GM12864 (cell line): ENCODE results near the gene CRADD.

Experiments used
- DNase-seq: peaks from one replicate; pipeline ENCODE4 v3.0.0-alpha.2; 2011; ENCODE audit warnings: low read depth
- H3K4me3 ChIP-seq: 2 replicates; pipeline ENCODE4 v1.5.1; 2011; ENCODE audit warnings: mild to moderate bottlenecking, low read depth, low read length, control low read depth
- TF ChIP-seq, protein P1 (sequence below): IDR thresholded peaks from 2 replicates; pipeline ENCODE4 v1.5.1; 2011; ENCODE audit warnings: low read depth, mild to moderate bottlenecking, moderate library complexity, low read length, control low read depth, inconsistent platforms; ENCODE audit errors: missing control alignments

CRADD gene

GRCh38 chr12:93704625-93705024 lies 27.4 kb downstream of the CRADD start:
- TF ChIP-seq, protein P1, sequence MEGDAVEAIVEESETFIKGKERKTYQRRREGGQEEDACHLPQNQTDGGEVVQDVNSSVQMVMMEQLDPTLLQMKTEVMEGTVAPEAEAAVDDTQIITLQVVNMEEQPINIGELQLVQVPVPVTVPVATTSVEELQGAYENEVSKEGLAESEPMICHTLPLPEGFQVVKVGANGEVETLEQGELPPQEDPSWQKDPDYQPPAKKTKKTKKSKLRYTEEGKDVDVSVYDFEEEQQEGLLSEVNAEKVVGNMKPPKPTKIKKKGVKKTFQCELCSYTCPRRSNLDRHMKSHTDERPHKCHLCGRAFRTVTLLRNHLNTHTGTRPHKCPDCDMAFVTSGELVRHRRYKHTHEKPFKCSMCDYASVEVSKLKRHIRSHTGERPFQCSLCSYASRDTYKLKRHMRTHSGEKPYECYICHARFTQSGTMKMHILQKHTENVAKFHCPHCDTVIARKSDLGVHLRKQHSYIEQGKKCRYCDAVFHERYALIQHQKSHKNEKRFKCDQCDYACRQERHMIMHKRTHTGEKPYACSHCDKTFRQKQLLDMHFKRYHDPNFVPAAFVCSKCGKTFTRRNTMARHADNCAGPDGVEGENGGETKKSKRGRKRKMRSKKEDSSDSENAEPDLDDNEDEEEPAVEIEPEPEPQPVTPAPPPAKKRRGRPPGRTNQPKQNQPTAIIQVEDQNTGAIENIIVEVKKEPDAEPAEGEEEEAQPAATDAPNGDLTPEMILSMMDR, result no peak
- no peak overlapping the region for H3K4me3 ChIP-seq
- DNase-seq, result no peak

DNA sequence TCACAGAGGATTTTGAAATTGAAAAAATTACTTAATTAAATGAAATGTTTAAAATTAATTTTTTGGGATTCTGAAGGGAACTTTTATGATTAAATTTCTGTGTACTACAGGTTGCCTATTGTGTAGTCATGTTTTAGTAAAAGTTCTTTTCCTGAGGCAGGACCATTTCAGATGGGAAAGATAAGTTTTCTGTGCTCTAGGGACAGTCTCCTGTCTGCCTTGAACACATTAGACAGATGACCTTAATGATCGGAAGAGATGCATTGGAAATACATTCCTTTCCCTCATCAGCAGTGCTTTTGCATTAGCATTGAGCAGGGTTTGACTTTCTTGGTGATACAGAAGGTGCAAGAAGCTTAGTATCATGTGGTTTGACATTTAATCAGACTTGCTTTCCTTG lies 28.1 kb downstream of the CRADD start:
- TF ChIP-seq, protein P1, result no peak
- DNase-seq, result no peak
- H3K4me3 ChIP-seq, result no peak overlapping the region

DNA sequence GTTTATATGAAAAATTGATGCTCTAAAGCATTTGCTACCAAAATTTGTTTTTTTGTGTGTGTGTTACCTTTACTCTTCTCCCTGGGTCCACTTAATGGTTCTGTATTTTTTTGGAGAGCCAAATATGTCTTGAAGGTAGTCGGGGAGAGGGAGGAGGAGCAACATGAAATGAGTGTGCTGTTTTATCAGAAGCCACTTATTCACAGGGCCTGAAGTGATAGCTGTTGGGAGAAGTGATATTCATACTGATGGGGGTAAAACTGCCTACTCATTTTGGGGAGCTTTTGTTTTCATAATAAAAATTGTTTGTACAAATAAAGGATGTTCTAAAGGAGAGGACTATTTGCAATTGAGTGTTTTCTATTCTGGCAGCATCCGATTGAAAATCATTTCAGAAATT lies 29.2 kb downstream of the CRADD start:
- TF ChIP-seq, protein P1, result no peak
- DNase-seq, result no peak
- H3K4me3 ChIP-seq, result no peak overlapping the region

DNA sequence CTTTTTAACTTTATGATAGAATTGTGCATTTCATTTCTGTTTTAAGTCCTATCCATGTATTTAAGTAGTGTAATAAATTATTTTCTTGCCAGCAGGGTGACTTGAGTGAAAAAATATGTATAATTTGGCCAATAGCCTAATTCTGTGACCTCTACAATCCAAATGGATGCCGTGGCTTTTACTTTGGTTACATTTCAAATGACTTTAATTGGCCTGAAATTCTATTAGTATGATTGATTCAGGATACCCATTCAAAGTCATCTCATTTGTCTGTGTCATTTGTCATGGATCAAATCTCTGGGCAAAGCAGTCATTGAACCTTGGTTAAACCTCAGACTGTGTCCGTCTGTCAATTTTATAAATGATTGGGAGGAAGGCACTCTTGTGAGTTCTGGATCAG lies 29.6 kb downstream of the CRADD start:
- no peak for DNase-seq
- no peak overlapping the region for H3K4me3 ChIP-seq
- TF ChIP-seq, protein P1, result no peak

DNA sequence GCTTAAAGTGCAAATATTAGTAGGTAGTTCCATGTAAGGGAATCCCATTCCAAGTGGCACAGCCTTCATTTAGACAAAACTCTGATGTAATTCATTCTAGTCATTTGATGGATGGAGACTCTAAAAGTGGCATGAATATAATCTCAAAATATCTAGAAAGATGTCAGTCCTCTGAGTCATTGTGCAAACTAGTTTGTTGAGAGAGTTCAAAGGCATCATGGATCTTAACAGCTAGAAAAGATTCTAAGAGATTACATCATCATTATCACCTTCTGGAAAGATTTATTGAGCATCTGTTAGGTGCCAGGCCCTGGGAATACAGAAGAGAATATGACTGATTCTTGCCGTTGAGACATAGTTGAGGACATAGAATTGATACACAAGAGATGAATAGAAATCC lies 30.7 kb downstream of the CRADD start:
- no peak overlapping the region for H3K4me3 ChIP-seq
- DNase-seq, result no peak
- TF ChIP-seq, protein P1, result no peak

DNA sequence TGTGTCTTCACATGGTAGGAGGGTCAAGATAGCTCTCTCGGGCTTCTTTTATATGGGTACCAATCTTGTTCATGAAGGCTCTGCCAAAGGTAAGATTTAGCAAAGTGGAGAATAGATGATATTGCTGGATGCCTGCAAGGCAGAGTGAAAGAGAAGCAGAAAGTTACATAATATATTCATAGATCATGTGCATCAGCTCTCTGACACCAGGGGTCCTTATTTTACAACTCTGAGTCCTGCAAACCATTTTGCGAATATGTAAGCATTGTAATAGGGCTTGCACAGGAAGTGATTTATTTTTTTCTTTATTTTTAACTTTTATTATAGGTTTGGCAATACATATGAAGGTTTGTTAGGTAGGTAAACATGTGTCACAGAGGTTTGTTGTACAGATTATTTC lies 31.8 kb downstream of the CRADD start:
- TF ChIP-seq, protein P1, result no peak
- H3K4me3 ChIP-seq, result no peak overlapping the region
- DNase-seq, result no peak

DNA sequence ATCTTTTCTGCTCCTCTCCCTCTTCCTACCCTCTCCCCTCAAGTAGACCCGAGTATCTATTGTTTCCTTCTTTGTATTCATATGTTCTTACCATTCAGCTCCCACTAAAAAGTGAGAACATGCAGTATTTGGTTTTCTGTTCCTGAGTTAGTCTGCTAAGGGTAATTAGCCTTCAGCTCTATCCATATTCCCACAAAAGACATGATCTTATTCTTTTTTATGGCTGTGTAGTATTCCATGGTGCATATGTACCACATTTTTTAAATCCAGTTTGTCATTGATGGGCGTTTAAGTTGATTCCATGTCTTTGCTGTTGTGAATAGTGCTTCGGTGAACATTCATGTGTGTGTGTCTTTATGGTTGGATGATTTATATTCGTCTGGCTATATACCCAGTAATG lies 32.2 kb downstream of the CRADD start:
- no peak overlapping the region for H3K4me3 ChIP-seq
- TF ChIP-seq, protein P1, result no peak
- DNase-seq, result no peak
